ENCODE measurements around the gene C16orf54. TPM values are rescaled to one million over a fixed set of nuclear protein-coding genes. Genes with fewer than 3 reads are reported as not detected.
"Not testable (repeated sequence)": the region's sequence is repeated elsewhere in the genome, so short reads cannot be mapped to it uniquely, and the experiment has no call there.

C16orf54 gene
- total RNA-seq, 2 experiments from 2014 or later, result 39.7 to 51.2 TPM

DNA sequence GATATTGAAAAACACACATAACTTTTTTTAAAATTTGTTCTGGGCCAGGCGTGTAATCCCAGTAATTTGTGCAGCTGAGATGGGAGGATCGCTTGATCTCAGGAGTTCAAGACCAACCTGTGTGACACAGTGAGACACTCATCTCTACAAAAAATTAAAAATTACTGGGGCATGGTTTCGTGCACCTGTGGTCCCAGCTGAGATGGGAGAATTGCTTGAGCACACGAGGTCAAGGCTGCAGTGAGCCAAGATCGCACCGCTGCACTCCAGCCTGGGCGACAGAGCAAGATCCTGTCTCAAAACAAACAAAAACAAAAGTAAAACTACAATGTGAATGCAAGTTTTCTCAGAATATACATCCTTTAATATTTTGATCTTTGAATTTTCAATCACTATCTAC, 15.1 kb downstream of the C16orf54 start:
- H3K9me3 Mint-ChIP-seq (ENCODE audit: low read depth), result peaks cover 7% of the 10 kb centered on the region
- H3K4me1 Mint-ChIP-seq, result peaks cover 38% of the 10 kb centered on the region
- peaks cover 13% of the 10 kb centered on the region for H3K27me3 Mint-ChIP-seq
- no peak for ATAC-seq
- H3K36me3 Mint-ChIP-seq, result peaks cover 12% of the 10 kb centered on the region
- CTCF ChIA-PET, result interaction anchor here (0.8 to 6.3 kb wide), 8 partner anchors 9 to 119 kb away, joined by 3 to 54 read pairs (median 6); no protein-coding TSS in a partner anchor
- peak overlapping the region; percentile 8 for H3K4me3 Mint-ChIP-seq
- no peak for DNase-seq
- H3K27ac Mint-ChIP-seq, result peak overlapping the region; percentile 87

GRCh38 chr16:29729116-29729521, 16.7 kb downstream of the C16orf54 start:
- Mint-ChIP-seq H3K4me3 (no peak overlapping the region), H3K4me1 (peaks cover 34% of the 10 kb centered on the region), H3K36me3 (peaks cover 6% of the 10 kb centered on the region), H3K27me3 (peaks cover 13% of the 10 kb centered on the region), H3K27ac (no peak overlapping the region), H3K9me3 (ENCODE audit: low read depth) (peaks cover 4% of the 10 kb centered on the region)
- CTCF ChIA-PET, result interaction anchor here (1.0 to 6.3 kb wide), 13 partner anchors 10 to 705 kb away, joined by 3 to 54 read pairs (median 4); partner anchors contain the start of genes KIF22 and PAGR1
- no peak for DNase-seq
- ATAC-seq, result no peak

DNA sequence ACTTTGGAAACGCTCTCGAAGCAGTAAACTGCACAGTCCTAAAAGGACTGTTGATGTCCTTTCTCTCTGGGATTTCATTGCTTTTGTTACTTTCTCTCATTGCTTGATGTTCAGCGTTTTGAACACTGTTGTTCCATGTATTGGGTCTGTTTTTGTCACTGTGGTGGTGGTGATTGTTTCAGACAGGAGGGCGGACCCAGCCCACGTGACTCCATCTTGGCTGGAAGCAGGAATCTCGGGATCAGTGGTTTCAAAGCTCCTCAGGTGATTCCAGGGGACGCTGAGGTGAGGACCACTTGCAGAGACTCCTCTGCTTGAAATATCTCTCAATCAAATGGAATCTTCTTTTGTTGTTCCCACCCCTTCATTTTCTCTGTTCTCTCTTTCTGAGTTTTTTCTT, 18.3 kb downstream of the C16orf54 start:
- Mint-ChIP-seq H3K4me1 (peaks cover 31% of the 10 kb centered on the region), H3K27me3 (peaks cover 13% of the 10 kb centered on the region), H3K27ac (no peak overlapping the region), H3K9me3 (ENCODE audit: low read depth) (peaks cover 2% of the 10 kb centered on the region), H3K36me3 (peaks cover 3% of the 10 kb centered on the region), H3K4me3 (no peak overlapping the region)
- DNase-seq (no peak), ATAC-seq (no peak)
- CTCF ChIA-PET, result interaction anchor here (1.8 to 6.3 kb wide), 2 partner anchors 26 to 306 kb away, joined by 4 to 54 read pairs; no protein-coding TSS in a partner anchor

- Mint-ChIP-seq H3K36me3 (no peaks in the 10 kb centered on the region), H3K4me1 (peaks cover 25% of the 10 kb centered on the region), H3K4me3 (no peak overlapping the region), H3K27ac (no peak overlapping the region), H3K9me3 (ENCODE audit: low read depth) (no peaks in the 10 kb centered on the region), H3K27me3 (peaks cover 13% of the 10 kb centered on the region)
- CTCF ChIA-PET, result interaction anchor here (1.8 to 6.3 kb wide), 2 partner anchors 26 to 306 kb away, joined by 4 to 54 read pairs; no protein-coding TSS in a partner anchor
- DNase-seq (no peak), ATAC-seq (no peak)
Measured at GRCh38 chr16:29726845-29727377, 18.9 kb downstream of the C16orf54 start.

DNA sequence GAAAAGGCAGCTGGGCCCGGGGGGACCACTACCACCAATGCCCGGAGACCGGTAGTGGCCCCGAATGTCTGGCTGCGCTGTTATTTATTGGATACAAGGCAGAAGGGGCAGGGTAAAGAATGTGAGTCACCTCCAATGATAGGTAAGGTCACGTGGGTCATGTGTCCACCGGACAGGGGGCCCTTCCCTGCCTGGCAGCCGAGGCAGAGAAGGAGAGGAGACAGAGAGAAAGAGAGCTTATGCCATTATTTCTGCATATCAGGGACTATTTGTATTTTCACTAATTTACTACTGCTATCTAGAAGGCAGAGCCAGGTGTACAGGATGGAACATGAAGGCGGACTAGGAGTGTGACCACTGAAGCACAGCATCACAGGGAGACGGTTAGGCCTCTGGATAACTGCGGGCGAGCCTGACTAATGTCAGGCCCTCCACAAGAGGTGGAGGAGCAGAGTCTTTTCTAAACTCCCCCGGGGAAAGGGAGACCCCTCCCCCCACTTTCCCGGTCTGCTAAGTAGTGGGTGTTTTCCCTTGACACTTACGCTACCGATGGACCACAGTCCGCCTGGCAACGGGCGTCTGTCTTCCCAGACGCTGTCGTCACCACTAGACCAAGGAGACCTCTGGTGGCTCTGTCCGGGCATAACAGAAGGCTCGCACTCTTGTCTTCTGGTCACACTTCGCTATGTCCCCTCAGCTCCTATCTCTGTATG, 24.5 kb downstream of the C16orf54 start:
- ATAC-seq (peak; percentile 64), DNase-seq (peak; percentile 68)
- H3K4me3 Mint-ChIP-seq; H3K9me3 Mint-ChIP-seq (ENCODE audit: low read depth); H3K27me3 Mint-ChIP-seq; H3K27ac Mint-ChIP-seq; H3K4me1 Mint-ChIP-seq; H3K36me3 Mint-ChIP-seq: not testable (repeated sequence)
- CTCF ChIA-PET, result interaction anchor here (0.9 to 3.5 kb wide), 11 partner anchors 10 to 122 kb away, joined by 3 to 32 read pairs (median 4); no protein-coding TSS in a partner anchor

- Mint-ChIP-seq H3K4me3 (no peak overlapping the region), H3K36me3 (no peaks in the 10 kb centered on the region), H3K4me1 (peaks cover 8% of the 10 kb centered on the region), H3K27me3 (no peaks in the 10 kb centered on the region), H3K9me3 (ENCODE audit: low read depth) (no peaks in the 10 kb centered on the region), H3K27ac (no peak overlapping the region)
- CTCF ChIA-PET, result interaction anchor here (0.9 to 3.5 kb wide), 8 partner anchors 11 to 69 kb away, joined by 3 to 32 read pairs (median 5); no protein-coding TSS in a partner anchor
- DNase-seq (no peak), ATAC-seq (no peak)
Measured at GRCh38 chr16:29720703-29721102, 25.1 kb downstream of the C16orf54 start.

- DNase-seq (no peak), ATAC-seq (no peak)
- peaks cover 2% of the 10 kb centered on the region for H3K27me3 Mint-ChIP-seq
- CTCF ChIA-PET, result interaction anchor here (1.9 to 3.5 kb wide), 3 partner anchors 10 to 18 kb away, joined by 6 to 32 read pairs (median 13); no protein-coding TSS in a partner anchor
- no peaks in the 10 kb centered on the region for H3K9me3 Mint-ChIP-seq (ENCODE audit: low read depth)
- H3K27ac Mint-ChIP-seq, result no peak overlapping the region
- H3K4me3 Mint-ChIP-seq, result no peak overlapping the region
- H3K4me1 Mint-ChIP-seq, result peaks cover 8% of the 10 kb centered on the region
- no peaks in the 10 kb centered on the region for H3K36me3 Mint-ChIP-seq
Measured at GRCh38 chr16:29719063-29719462, 26.7 kb downstream of the C16orf54 start.

- CTCF ChIA-PET, result interaction anchor here (0.9 to 2.5 kb wide), 6 partner anchors 12 to 132 kb away, joined by 3 to 13 read pairs (median 6); no protein-coding TSS in a partner anchor
- no peaks in the 10 kb centered on the region for H3K36me3 Mint-ChIP-seq
- ATAC-seq, result no peak
Measured at GRCh38 chr16:29717113-29717512, 28.7 kb downstream of the C16orf54 start.

DNA sequence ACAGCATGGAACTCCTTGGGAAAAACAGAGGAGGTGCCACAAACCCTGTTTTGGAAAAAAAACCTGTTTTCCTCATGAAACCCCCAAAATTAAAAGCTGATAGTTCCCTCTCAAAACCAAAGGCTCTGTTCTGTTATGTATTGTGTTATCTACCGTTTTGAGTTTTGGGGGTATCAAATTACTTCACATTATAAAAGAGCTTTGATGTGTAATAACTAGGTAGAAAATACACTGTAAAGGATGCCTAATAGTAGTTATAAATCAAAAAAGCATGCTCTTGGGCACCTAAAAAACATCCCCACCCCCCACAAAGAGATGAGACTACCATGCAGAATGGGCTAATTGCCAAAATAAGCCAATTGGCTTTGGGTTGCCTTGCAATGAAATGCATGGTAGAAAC, 30.8 kb downstream of the C16orf54 start:
- H3K27ac Mint-ChIP-seq, result no peak overlapping the region
- no peak overlapping the region for H3K4me3 Mint-ChIP-seq
- H3K4me1 Mint-ChIP-seq, result peaks cover 9% of the 10 kb centered on the region
- CTCF ChIA-PET, result interaction anchor here (0.6 to 7.8 kb wide), 9 partner anchors 8 to 133 kb away, joined by 3 to 75 read pairs (median 4); partner anchors contain the start of gene KIF22
- ATAC-seq (no peak), DNase-seq (no peak)
- no peaks in the 10 kb centered on the region for H3K9me3 Mint-ChIP-seq (ENCODE audit: low read depth)
- peaks cover 4% of the 10 kb centered on the region for H3K27me3 Mint-ChIP-seq
- no peaks in the 10 kb centered on the region for H3K36me3 Mint-ChIP-seq

More at GRCh38 chr16:29717113-29717512, 28.7 kb downstream of the C16orf54 start:
- DNase-seq, result no peak
- Mint-ChIP-seq H3K27me3 (peaks cover 2% of the 10 kb centered on the region), H3K4me1 (peaks cover 8% of the 10 kb centered on the region), H3K27ac (no peak overlapping the region), H3K9me3 (ENCODE audit: low read depth) (no peaks in the 10 kb centered on the region), H3K4me3 (no peak overlapping the region)

DNA sequence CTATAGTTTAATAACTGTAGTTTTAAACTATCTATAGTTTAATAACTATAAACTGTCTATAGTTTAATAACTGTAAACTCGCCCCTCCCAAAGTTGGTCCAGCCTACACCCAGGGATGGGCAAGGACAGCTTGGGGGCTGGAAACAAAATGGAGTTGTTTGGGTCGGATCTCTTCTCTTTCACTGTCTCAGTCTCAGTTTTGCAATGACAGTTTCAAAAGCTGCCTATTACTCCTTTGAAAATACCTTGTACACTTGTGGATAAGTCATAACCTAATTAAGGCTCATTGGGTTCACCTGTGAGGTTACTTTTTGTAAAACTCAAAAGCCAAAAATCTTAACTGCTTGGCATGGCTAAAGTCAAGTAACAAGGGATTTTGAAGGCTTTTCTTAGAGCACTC, 31.4 kb downstream of the C16orf54 start:
- no peak for ATAC-seq
- H3K27ac Mint-ChIP-seq, result no peak overlapping the region
- H3K36me3 Mint-ChIP-seq, result no peaks in the 10 kb centered on the region
- CTCF ChIA-PET, result interaction anchor here (0.6 to 7.8 kb wide), 7 partner anchors 9 to 108 kb away, joined by 3 to 75 read pairs (median 5); partner anchors contain the start of gene KIF22
- no peak overlapping the region for H3K4me3 Mint-ChIP-seq
- H3K9me3 Mint-ChIP-seq (ENCODE audit: low read depth), result no peaks in the 10 kb centered on the region
- no peak for DNase-seq
- H3K27me3 Mint-ChIP-seq, result peaks cover 4% of the 10 kb centered on the region
- peaks cover 12% of the 10 kb centered on the region for H3K4me1 Mint-ChIP-seq

- DNase-seq, result no peak
- Mint-ChIP-seq H3K4me3 (no peak overlapping the region), H3K4me1 (peaks cover 10% of the 10 kb centered on the region), H3K27me3 (peaks cover 4% of the 10 kb centered on the region), H3K36me3 (no peaks in the 10 kb centered on the region), H3K27ac (no peak overlapping the region), H3K9me3 (ENCODE audit: low read depth) (no peaks in the 10 kb centered on the region)
- no peak for ATAC-seq
- CTCF ChIA-PET, result interaction anchor here (0.6 to 7.8 kb wide), 9 partner anchors 10 to 305 kb away, joined by 3 to 75 read pairs (median 4); partner anchors contain the start of genes KIF22 and PAGR1
Measured at GRCh38 chr16:29712809-29713208, 33.0 kb downstream of the C16orf54 start.

DNA sequence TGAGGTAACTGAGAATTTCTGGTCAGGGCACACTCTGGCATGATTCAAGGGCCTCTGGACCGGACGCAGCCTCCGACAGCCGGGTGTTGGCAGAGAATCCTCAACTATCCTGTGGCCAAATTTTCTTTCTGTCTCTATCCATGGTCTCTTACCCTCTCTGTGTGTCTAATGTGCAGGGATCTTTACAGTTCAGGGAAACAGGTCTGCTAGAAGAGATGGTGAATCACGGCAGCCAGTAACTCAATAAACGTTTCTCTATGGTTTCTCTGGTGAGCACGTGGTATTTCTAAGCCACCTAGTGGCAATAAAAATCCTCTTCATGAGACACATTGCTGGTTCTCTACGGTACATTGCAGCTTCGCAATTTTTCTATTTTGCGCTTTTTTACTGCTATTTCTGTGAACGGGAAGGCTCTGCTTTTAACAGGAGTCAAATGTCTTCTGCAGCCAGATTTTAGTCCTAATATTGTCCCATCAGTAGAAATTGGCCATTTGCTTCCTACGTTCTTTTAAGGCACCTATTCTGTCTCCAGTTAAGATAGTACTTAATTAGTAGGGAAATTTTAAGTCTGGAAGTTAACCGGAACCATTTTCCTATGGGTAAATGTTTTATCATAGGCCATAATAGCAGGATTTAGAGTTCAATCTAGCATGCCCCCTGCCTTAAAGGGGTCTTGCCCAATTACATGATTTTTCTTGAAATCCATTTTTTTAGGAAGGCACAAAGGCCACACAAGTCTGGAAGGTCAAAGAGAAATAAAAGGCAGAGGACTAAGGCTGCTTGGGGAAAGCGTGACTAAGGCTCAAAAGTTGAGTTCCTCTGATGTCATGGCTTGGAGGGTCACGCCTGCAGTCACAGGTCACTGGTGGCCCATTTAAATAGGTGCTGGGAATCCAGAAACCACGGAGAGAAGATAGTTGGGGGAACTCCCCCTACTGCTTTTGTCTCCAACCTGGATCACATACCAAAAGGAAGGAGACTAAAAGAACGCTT, 35.3 kb downstream of the C16orf54 start:
- ATAC-seq, result peak; percentile 98
- DNase-seq, result peak; percentile 63
- Mint-ChIP-seq H3K4me1 (peaks cover 10% of the 10 kb centered on the region), H3K36me3 (no peaks in the 10 kb centered on the region), H3K4me3 (no peak overlapping the region), H3K27me3 (peaks cover 4% of the 10 kb centered on the region), H3K9me3 (ENCODE audit: low read depth) (no peaks in the 10 kb centered on the region), H3K27ac (no peak overlapping the region)
- CTCF ChIA-PET, result interaction anchor here (1.1 to 7.8 kb wide), 6 partner anchors 10 to 321 kb away, joined by 3 to 75 read pairs (median 4); partner anchors contain the start of genes PAGR1 and TLCD3B
